BJ (cell line): ENCODE measurements around the gene ARMC3. TPM values are rescaled to one million over a fixed set of nuclear protein-coding genes. Genes with fewer than 3 reads are reported as not detected.

Source experiments
- CTCF ChIA-PET: fragments of 350-600 bp; formaldehyde crosslinking; extraction: SDS; loops from one replicate; lab custom pipeline; 2021; ENCODE audit warnings: antibody characterized with exemption, inconsistent platforms; lab: Yijun Ruan, JAX
- POLR2A ChIA-PET: fragments of 300-600 bp; sonication (Branson Sonifier 250); formaldehyde crosslinking; extraction: SDS; loops from one replicate; lab custom pipeline; 2021; ENCODE audit warnings: antibody characterized with exemption; lab: Charles Lee
- DNase-seq: peaks from one replicate; pipeline ENCODE4 v3.0.0-alpha.2; 2011; ENCODE audit warnings: low read depth
- H3K27me3 ChIP-seq: 2 replicates; pipeline ENCODE4 v1.6.0; 2011; ENCODE audit warnings: low read length; ENCODE audit not compliant: control insufficient read depth, insufficient read depth
- H3K36me3 ChIP-seq: 2 replicates; pipeline ENCODE4 v1.5.1; 2011; ENCODE audit warnings: low read length; ENCODE audit not compliant: control insufficient read depth, insufficient read depth
- H3K4me3 ChIP-seq: 2 replicates; pipeline ENCODE4 v1.5.1; 2011; ENCODE audit warnings: low read depth, mild to moderate bottlenecking, control low read depth, low read length
- CTCF ChIP-seq: IDR thresholded peaks from 2 replicates; pipeline ENCODE4 v1.5.1; 2011; ENCODE audit warnings: low read depth, mild to moderate bottlenecking, control low read depth, inconsistent platforms, low read length, moderate library complexity; ENCODE audit not compliant: insufficient read depth
- polyA plus RNA-seq: library from polyadenylated mRNA; depleted of rRNA; stranded (reverse); fragments of >200 nt; gene quantifications from 2 replicates; pipeline ENCODE4 v1.2.3, GENCODE V29; 2011

ARMC3 gene
- polyA plus RNA-seq, 1 experiment = not detected

- no peak for TF ChIP-seq CTCF
- ChIA-PET POLR2A (no interaction called here), CTCF (no interaction called here)
- Histone ChIP-seq H3K27me3 (no peaks in the 10 kb centered on the region; the same call in 1 of the 2 replicates), H3K36me3 (no peaks in the 10 kb centered on the region), H3K4me3 (no peak overlapping the region)
- no peak for DNase-seq
Observed at GRCh38 chr10:23015021-23015707, 87.3 kb downstream of the ARMC3 start.

- no peak for DNase-seq
- Histone ChIP-seq H3K4me3 (no peak overlapping the region), H3K36me3 (no peaks in the 10 kb centered on the region), H3K27me3 (no peaks in the 10 kb centered on the region; the same call in 1 of the 2 replicates)
- ChIA-PET POLR2A (no interaction called here), CTCF (interaction anchor here (1.3 kb wide), 1 partner anchor 9 kb away, joined by 3 read pairs; no protein-coding TSS in a partner anchor)
- TF ChIP-seq CTCF = no peak
Observed at GRCh38 chr10:23016636-23017035, 88.8 kb downstream of the ARMC3 start.

GRCh38 chr10:23019633-23020032 is 91.8 kb downstream of the ARMC3 start:
- no peak overlapping the region for H3K4me3 ChIP-seq

GRCh38 chr10:23021430-23021829 is 93.6 kb downstream of the ARMC3 start:
- ChIA-PET CTCF (no interaction called here), POLR2A (no interaction called here)
- H3K4me3 ChIP-seq = no peak overlapping the region
- DNase-seq = no peak
- no peaks in the 10 kb centered on the region for H3K36me3 ChIP-seq
- TF ChIP-seq CTCF = no peak
- no peaks in the 10 kb centered on the region for H3K27me3 ChIP-seq

More at GRCh38 chr10:23019633-23020032, 91.8 kb downstream of the ARMC3 start:
- DNase-seq = no peak
- ChIA-PET POLR2A (no interaction called here), CTCF (no interaction called here)
- no peak for TF ChIP-seq CTCF
- H3K27me3 ChIP-seq = no peaks in the 10 kb centered on the region
- no peaks in the 10 kb centered on the region for H3K36me3 ChIP-seq

- no peak for DNase-seq
- Histone ChIP-seq H3K27me3 (no peaks in the 10 kb centered on the region), H3K36me3 (no peaks in the 10 kb centered on the region), H3K4me3 (no peak overlapping the region)
- ChIA-PET POLR2A (no interaction called here), CTCF (no interaction called here)
- no peak for TF ChIP-seq CTCF
Observed at GRCh38 chr10:23024002-23024401, 96.1 kb downstream of the ARMC3 start.
